BJ (cell line): ENCODE measurements around the gene PTTG1IP2. TPM values are rescaled to one million over a fixed set of nuclear protein-coding genes. Genes with fewer than 3 reads are reported as not detected.

Source experiments
- CTCF ChIA-PET: fragments of 350-600 bp; formaldehyde crosslinking; extraction: SDS; loops from one replicate; lab custom pipeline; 2021; ENCODE audit warnings: antibody characterized with exemption, inconsistent platforms; lab: Yijun Ruan, JAX
- POLR2A ChIA-PET: fragments of 300-600 bp; sonication (Branson Sonifier 250); formaldehyde crosslinking; extraction: SDS; loops from one replicate; lab custom pipeline; 2021; ENCODE audit warnings: antibody characterized with exemption; lab: Charles Lee
- DNase-seq: peaks from one replicate; pipeline ENCODE4 v3.0.0-alpha.2; 2011; ENCODE audit warnings: low read depth
- H3K27me3 ChIP-seq: 2 replicates; pipeline ENCODE4 v1.6.0; 2011; ENCODE audit warnings: low read length; ENCODE audit not compliant: control insufficient read depth, insufficient read depth
- H3K36me3 ChIP-seq: 2 replicates; pipeline ENCODE4 v1.5.1; 2011; ENCODE audit warnings: low read length; ENCODE audit not compliant: control insufficient read depth, insufficient read depth
- H3K4me3 ChIP-seq: 2 replicates; pipeline ENCODE4 v1.5.1; 2011; ENCODE audit warnings: low read depth, mild to moderate bottlenecking, control low read depth, low read length
- CTCF ChIP-seq: IDR thresholded peaks from 2 replicates; pipeline ENCODE4 v1.5.1; 2011; ENCODE audit warnings: low read depth, mild to moderate bottlenecking, control low read depth, inconsistent platforms, low read length, moderate library complexity; ENCODE audit not compliant: insufficient read depth
- polyA plus RNA-seq: library from polyadenylated mRNA; depleted of rRNA; stranded (reverse); fragments of >200 nt; gene quantifications from 2 replicates; pipeline ENCODE4 v1.2.3, GENCODE V29; 2011

The PTTG1IP2 gene
- polyA plus RNA-seq, 1 experiment, result not detected

GRCh38 chr7:90511776-90512175 lies 42.3 kb downstream of the PTTG1IP2 start:
- H3K27me3 ChIP-seq, result no peaks in the 10 kb centered on the region
- CTCF ChIA-PET, result no interaction called here
- POLR2A ChIA-PET, result no interaction called here
- DNase-seq, result no peak
- no peak for TF ChIP-seq CTCF
- no peaks in the 10 kb centered on the region for H3K36me3 ChIP-seq
- H3K4me3 ChIP-seq, result no peak overlapping the region

- ChIA-PET CTCF (interaction anchor here (0.9 kb wide), 1 partner anchor 521 kb away, joined by 6 read pairs; no protein-coding TSS in a partner anchor), POLR2A (no interaction called here)
- DNase-seq, result no peak
- Histone ChIP-seq H3K4me3 (no peak overlapping the region), H3K36me3 (no peaks in the 10 kb centered on the region), H3K27me3 (no peaks in the 10 kb centered on the region)
- TF ChIP-seq CTCF, result no peak
Measured at GRCh38 chr7:90512821-90513254, 43.4 kb downstream of the PTTG1IP2 start.

GRCh38 chr7:90516257-90516656 lies 46.8 kb downstream of the PTTG1IP2 start:
- ChIA-PET CTCF (no interaction called here), POLR2A (no interaction called here)
- no peaks in the 10 kb centered on the region for H3K36me3 ChIP-seq
- no peak overlapping the region for H3K4me3 ChIP-seq
- H3K27me3 ChIP-seq, result no peaks in the 10 kb centered on the region
- no peak for TF ChIP-seq CTCF
- no peak for DNase-seq

GRCh38 chr7:90518630-90519029 lies 49.2 kb downstream of the PTTG1IP2 start:
- TF ChIP-seq CTCF, result no peak
- H3K27me3 ChIP-seq, result no peaks in the 10 kb centered on the region
- ChIA-PET POLR2A (no interaction called here), CTCF (interaction anchor here (0.9 kb wide), 1 partner anchor 63 kb away, joined by 3 read pairs; no protein-coding TSS in a partner anchor)
- no peak overlapping the region for H3K4me3 ChIP-seq
- DNase-seq, result no peak
- no peaks in the 10 kb centered on the region for H3K36me3 ChIP-seq

GRCh38 chr7:90520484-90520883 lies 51.0 kb downstream of the PTTG1IP2 start:
- POLR2A ChIA-PET, result interaction anchor here (0.7 kb wide), 1 partner anchor 48 kb away, joined by 6 read pairs; no protein-coding TSS in a partner anchor

More at GRCh38 chr7:90520484-90520883, 51.0 kb downstream of the PTTG1IP2 start:
- Histone ChIP-seq H3K36me3 (no peaks in the 10 kb centered on the region), H3K27me3 (no peaks in the 10 kb centered on the region), H3K4me3 (no peak overlapping the region)
- DNase-seq, result no peak
- CTCF ChIA-PET, result no interaction called here
- no peak for TF ChIP-seq CTCF
